ENCODE data around the gene MACROD2. TPM values are rescaled to one million over a fixed set of nuclear protein-coding genes. Genes with fewer than 3 reads are reported as not detected.

MACROD2 gene
- total RNA-seq, 1 experiment from 2014 or later: 1.6 TPM

DNA sequence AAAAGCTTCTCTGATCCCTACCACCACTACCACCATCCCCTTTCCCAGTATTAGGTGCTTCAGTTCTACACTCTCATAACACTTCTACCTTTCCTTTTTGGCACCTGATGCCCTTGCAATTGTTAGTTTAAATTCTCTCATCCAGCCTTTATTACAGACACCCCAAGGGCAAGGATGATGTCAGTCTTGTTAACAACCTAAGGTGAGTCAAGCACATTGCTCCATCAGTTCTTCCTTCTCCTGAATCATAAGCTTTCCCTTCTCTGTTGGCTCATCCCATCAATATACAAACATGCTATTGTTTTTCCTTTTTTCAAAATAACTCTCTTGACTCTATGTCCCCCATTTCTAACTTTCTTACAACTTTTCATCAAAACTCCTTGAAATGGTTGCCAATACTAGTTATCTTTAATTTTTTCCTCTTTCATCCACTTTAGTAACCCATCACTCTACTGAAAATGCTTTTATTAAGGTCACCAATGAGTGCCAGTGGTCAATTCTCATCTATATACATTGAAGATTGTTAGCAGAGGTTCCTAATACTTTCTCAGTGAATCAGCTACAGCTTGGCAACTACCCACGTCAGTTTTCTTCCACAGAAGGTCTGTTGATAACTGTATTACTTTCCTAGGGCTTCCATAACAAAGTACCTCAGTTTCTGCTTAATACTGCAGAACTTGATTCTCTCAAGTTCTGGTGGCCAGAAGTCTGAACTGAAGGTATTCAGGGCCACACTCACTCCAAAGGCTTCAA is 439.2 kb downstream of the MACROD2 start:
- H4K91ac ChIP-seq (ENCODE audit: insufficient read length, low read depth, low read length): no peak overlapping the region
- H3K23ac ChIP-seq (ENCODE audit: insufficient read length, low read depth, low read length): no peak overlapping the region
- Mint-ChIP-seq H3K4me3 (no peak overlapping the region), H3K9me3 (peaks cover 6 to 8% of the 10 kb centered on the region in 2 experiments; a peak in 4 of 5 replicates), H3K27ac (no peak overlapping the region), H3K4me1 (no peaks in the 10 kb centered on the region), H3K36me3 (ENCODE audit: insufficient read depth in 1 of 3, low read depth in 3 of 3) (peaks cover 0 to 5% (median 0%) of the 10 kb centered on the region in 3 experiments; a peak in 2 of 7 replicates), H3K27me3 (ENCODE audit: low read depth) (no peaks in the 10 kb centered on the region)
- H2AK5ac ChIP-seq (ENCODE audit: insufficient read length, low read length): no peak overlapping the region
- no peak overlapping the region for H3K9ac ChIP-seq (ENCODE audit: extremely low read depth, insufficient read length, low read length)
- H3K4me1 ChIP-seq (ENCODE audit: insufficient read depth, low read length): no peaks in the 10 kb centered on the region
- no peak overlapping the region for H4K5ac ChIP-seq (ENCODE audit: insufficient read length, low read depth, low read length)
- H2BK15ac ChIP-seq (ENCODE audit: low read depth, low read length): no peak overlapping the region
- H3K18ac ChIP-seq (ENCODE audit: insufficient read length, low read depth, low read length): no peak overlapping the region
- H2BK20ac ChIP-seq (ENCODE audit: low read depth, low read length, poor library complexity, severe bottlenecking): no peak overlapping the region
- no peak overlapping the region for H3K27ac ChIP-seq (ENCODE audit: insufficient read length, low read depth, low read length)
- H2BK12ac ChIP-seq (ENCODE audit: insufficient read length, low read depth, low read length): no peak overlapping the region
- no peaks in the 10 kb centered on the region for H3K23me2 ChIP-seq (ENCODE audit: insufficient read length, low read depth, low read length, poor library complexity, severe bottlenecking)
- no peak overlapping the region for H3K4ac ChIP-seq (ENCODE audit: low read depth, low read length)
- no peak overlapping the region for H3K14ac ChIP-seq (ENCODE audit: insufficient read depth, low read length)
- H3K79me2 ChIP-seq (ENCODE audit: insufficient read depth, low read length): no peaks in the 10 kb centered on the region
- no peaks in the 10 kb centered on the region for H3K9me3 ChIP-seq (ENCODE audit: control insufficient read depth, low read depth, low read length)
- H3K79me1 ChIP-seq (ENCODE audit: insufficient read depth, low read depth, low read length, poor library complexity, severe bottlenecking): no peaks in the 10 kb centered on the region
- no peaks in the 10 kb centered on the region for H4K20me1 ChIP-seq (ENCODE audit: control insufficient read depth, insufficient read depth, insufficient read length)
- no peak overlapping the region for H3K56ac ChIP-seq (ENCODE audit: insufficient read length, low read depth, low read length)
- H2BK120ac ChIP-seq (ENCODE audit: low read depth, low read length, poor library complexity, severe bottlenecking): no peak overlapping the region
- TF ChIP-seq, protein P1, sequence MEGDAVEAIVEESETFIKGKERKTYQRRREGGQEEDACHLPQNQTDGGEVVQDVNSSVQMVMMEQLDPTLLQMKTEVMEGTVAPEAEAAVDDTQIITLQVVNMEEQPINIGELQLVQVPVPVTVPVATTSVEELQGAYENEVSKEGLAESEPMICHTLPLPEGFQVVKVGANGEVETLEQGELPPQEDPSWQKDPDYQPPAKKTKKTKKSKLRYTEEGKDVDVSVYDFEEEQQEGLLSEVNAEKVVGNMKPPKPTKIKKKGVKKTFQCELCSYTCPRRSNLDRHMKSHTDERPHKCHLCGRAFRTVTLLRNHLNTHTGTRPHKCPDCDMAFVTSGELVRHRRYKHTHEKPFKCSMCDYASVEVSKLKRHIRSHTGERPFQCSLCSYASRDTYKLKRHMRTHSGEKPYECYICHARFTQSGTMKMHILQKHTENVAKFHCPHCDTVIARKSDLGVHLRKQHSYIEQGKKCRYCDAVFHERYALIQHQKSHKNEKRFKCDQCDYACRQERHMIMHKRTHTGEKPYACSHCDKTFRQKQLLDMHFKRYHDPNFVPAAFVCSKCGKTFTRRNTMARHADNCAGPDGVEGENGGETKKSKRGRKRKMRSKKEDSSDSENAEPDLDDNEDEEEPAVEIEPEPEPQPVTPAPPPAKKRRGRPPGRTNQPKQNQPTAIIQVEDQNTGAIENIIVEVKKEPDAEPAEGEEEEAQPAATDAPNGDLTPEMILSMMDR (conservative IDR thresholded peaks at IDR 0.05): no peak
- H3K27me3 ChIP-seq (ENCODE audit: insufficient read depth, low read length): no peaks in the 10 kb centered on the region
- no CpG with 5 or more reads among the region's 1 CpG for WGBS (ENCODE audit: extremely low coverage, insufficient read length, low lambda C conversion rate)
- no peak overlapping the region for H2AFZ ChIP-seq (ENCODE audit: low read length)
- no peak overlapping the region for H3K4me2 ChIP-seq (ENCODE audit: insufficient read depth, insufficient read length, low read length)
- no peak overlapping the region for H4K8ac ChIP-seq (replicated peaks; ENCODE audit: insufficient read length, low read depth, low read length)
- DNase-seq: no peak
- no peak overlapping the region for H3T11ph ChIP-seq (ENCODE audit: low read length)
- H2BK5ac ChIP-seq (ENCODE audit: insufficient read length, low read length): no peak overlapping the region

Measured in H9 (cell line).